Measurements from ENCODE around the gene APBA2.

- TF ChIP-seq PRDM10 (tag by site-specific recombination; IDR thresholded peaks at IDR 0.05), result no peak
- TF ChIP-seq, protein P1, sequence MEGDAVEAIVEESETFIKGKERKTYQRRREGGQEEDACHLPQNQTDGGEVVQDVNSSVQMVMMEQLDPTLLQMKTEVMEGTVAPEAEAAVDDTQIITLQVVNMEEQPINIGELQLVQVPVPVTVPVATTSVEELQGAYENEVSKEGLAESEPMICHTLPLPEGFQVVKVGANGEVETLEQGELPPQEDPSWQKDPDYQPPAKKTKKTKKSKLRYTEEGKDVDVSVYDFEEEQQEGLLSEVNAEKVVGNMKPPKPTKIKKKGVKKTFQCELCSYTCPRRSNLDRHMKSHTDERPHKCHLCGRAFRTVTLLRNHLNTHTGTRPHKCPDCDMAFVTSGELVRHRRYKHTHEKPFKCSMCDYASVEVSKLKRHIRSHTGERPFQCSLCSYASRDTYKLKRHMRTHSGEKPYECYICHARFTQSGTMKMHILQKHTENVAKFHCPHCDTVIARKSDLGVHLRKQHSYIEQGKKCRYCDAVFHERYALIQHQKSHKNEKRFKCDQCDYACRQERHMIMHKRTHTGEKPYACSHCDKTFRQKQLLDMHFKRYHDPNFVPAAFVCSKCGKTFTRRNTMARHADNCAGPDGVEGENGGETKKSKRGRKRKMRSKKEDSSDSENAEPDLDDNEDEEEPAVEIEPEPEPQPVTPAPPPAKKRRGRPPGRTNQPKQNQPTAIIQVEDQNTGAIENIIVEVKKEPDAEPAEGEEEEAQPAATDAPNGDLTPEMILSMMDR (tag by site-specific recombination; IDR thresholded peaks at IDR 0.05), result no peak
- no peak for TF ChIP-seq ZNF24 (tag by site-specific recombination; IDR thresholded peaks at IDR 0.05)
- TF ChIP-seq ZSCAN5A (tag by site-specific recombination; IDR thresholded peaks at IDR 0.05), result no peak
- TF ChIP-seq ZBTB7A (tag by site-specific recombination; IDR thresholded peaks at IDR 0.05; ENCODE audit: low read depth), result no peak
- TF ChIP-seq ATF2 (tag by site-specific recombination; IDR thresholded peaks at IDR 0.05; ENCODE audit: low read depth), result no peak
- TF ChIP-seq ZNF776 (tag by site-specific recombination; IDR thresholded peaks at IDR 0.05; ENCODE audit: borderline replicate concordance), result no peak
- TF ChIP-seq, protein P2, sequence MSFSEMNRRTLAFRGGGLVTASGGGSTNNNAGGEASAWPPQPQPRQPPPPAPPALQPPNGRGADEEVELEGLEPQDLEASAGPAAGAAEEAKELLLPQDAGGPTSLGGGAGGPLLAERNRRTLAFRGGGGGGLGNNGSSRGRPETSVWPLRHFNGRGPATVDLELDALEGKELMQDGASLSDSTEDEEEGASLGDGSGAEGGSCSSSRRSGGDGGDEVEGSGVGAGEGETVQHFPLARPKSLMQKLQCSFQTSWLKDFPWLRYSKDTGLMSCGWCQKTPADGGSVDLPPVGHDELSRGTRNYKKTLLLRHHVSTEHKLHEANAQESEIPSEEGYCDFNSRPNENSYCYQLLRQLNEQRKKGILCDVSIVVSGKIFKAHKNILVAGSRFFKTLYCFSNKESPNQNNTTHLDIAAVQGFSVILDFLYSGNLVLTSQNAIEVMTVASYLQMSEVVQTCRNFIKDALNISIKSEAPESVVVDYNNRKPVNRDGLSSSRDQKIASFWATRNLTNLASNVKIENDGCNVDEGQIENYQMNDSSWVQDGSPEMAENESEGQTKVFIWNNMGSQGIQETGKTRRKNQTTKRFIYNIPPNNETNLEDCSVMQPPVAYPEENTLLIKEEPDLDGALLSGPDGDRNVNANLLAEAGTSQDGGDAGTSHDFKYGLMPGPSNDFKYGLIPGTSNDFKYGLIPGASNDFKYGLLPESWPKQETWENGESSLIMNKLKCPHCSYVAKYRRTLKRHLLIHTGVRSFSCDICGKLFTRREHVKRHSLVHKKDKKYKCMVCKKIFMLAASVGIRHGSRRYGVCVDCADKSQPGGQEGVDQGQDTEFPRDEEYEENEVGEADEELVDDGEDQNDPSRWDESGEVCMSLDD (tag by site-specific recombination; IDR thresholded peaks at IDR 0.05), result no peak
- no peak for TF ChIP-seq PRDM2 (tag by site-specific recombination; IDR thresholded peaks at IDR 0.05; ENCODE audit: borderline replicate concordance)
- no peak for TF ChIP-seq REST (tag by site-specific recombination; IDR thresholded peaks at IDR 0.05)
- no peak for TF ChIP-seq ZNF169 (tag by site-specific recombination; IDR thresholded peaks at IDR 0.05)
- TF ChIP-seq ZBTB17 (tag by site-specific recombination; IDR thresholded peaks at IDR 0.05), result no peak
- TF ChIP-seq ZNF626 (tag by site-specific recombination; IDR thresholded peaks at IDR 0.05), result no peak
- TF ChIP-seq ZNF121 (tag by site-specific recombination; IDR thresholded peaks at IDR 0.05), result no peak
Measured at GRCh38 chr15:28993720-28994053, 107.9 kb downstream of the APBA2 start.
